HepG2 (cell line): ENCODE results near the gene TIA1. TPM values are rescaled to one million over a fixed set of nuclear protein-coding genes. Genes with fewer than 3 reads are reported as not detected.
"Not testable (repeated sequence)": the region's sequence is repeated elsewhere in the genome, so short reads cannot be mapped to it uniquely, and the experiment has no call there.

Source experiments
- DR1 ChIP-seq: sonication (generic); formaldehyde crosslinking; IDR thresholded peaks from 2 replicates; pipeline ENCODE4 v1.8.0; 2021; ENCODE audit warnings: mild to moderate bottlenecking, missing genetic modification reagents, inconsistent platforms
- FOXK1 ChIP-seq: sonication (generic); formaldehyde crosslinking; IDR thresholded peaks from 2 replicates; pipeline ENCODE4 v1.4.0; 2020; ENCODE audit warnings: low read depth, missing genetic modification reagents, borderline replicate concordance
- GABPA ChIP-seq, 2 experiments: IDR thresholded peaks; 2 replicates each; pipeline ENCODE4 v1.6.1; 2011 to 2016; ENCODE audit warnings: low read depth in 2 of 2, low read length in 1 of 2, missing biosample characterization in 1 of 2, missing genetic modification characterization in 1 of 2
- GATAD1 ChIP-seq: IDR thresholded peaks from 2 replicates; pipeline ENCODE4 v1.6.1; 2016; ENCODE audit warnings: missing genetic modification reagents, missing compliant biosample characterization
- IRX3 ChIP-seq: sonication (generic); formaldehyde crosslinking; IDR thresholded peaks from 2 replicates; pipeline ENCODE4 v1.8.1; 2023; ENCODE audit warnings: mild to moderate bottlenecking, low read depth, missing genetic modification reagents, borderline replicate concordance
- JUN ChIP-seq: sonication (generic); formaldehyde crosslinking; IDR thresholded peaks from 2 replicates; pipeline ENCODE4 v1.4.0; 2020; ENCODE audit warnings: mild to moderate bottlenecking, missing genetic modification reagents
- MIXL1 ChIP-seq: IDR thresholded peaks from 2 replicates; pipeline ENCODE4 v1.6.1; 2016
- NFIC ChIP-seq: IDR thresholded peaks from 2 replicates; pipeline ENCODE4 v1.6.1; 2012; ENCODE audit warnings: mild to moderate bottlenecking, low read length, inconsistent platforms
- RORA ChIP-seq: sonication (generic); formaldehyde crosslinking; IDR thresholded peaks from 2 replicates; pipeline ENCODE4 v1.5.0; 2020; ENCODE audit warnings: mild to moderate bottlenecking, missing genetic modification reagents, moderate library complexity
- SMAD3 ChIP-seq: sonication (generic); formaldehyde crosslinking; IDR thresholded peaks from 2 replicates; pipeline ENCODE4 v1.4.0; 2020; ENCODE audit warnings: missing genetic modification reagents
- ZFP90 ChIP-seq: sonication (generic); formaldehyde crosslinking; IDR thresholded peaks from 2 replicates; pipeline ENCODE4 v1.8.0; 2022; ENCODE audit warnings: missing genetic modification reagents, mild to moderate bottlenecking, inconsistent platforms, borderline replicate concordance
- ZNF160 ChIP-seq: sonication (generic); formaldehyde crosslinking; IDR thresholded peaks from 2 replicates; pipeline ENCODE4 v1.8.0; 2022; ENCODE audit warnings: mild to moderate bottlenecking, inconsistent platforms, missing genetic modification reagents
- ZNF331 ChIP-seq: sonication (generic); formaldehyde crosslinking; IDR thresholded peaks from 2 replicates; pipeline ENCODE4 v1.4.0; 2020; ENCODE audit warnings: missing genetic modification reagents
- ZNF652 ChIP-seq: IDR thresholded peaks from 2 replicates; pipeline ENCODE4 v1.6.1; 2016; ENCODE audit warnings: low read depth, borderline replicate concordance
- ZSCAN25 ChIP-seq: sonication (generic); formaldehyde crosslinking; IDR thresholded peaks from 2 replicates; pipeline ENCODE4 v1.8.0; 2022; ENCODE audit warnings: mild to moderate bottlenecking, missing genetic modification reagents
- polyA plus RNA-seq, 8 experiments: library from polyadenylated mRNA; depleted of rRNA in 3 of 8; stranded (reverse) in 7 of 8; unstranded in 1 of 8; fragments of >200 nt; fragmentation: Illumina TruSeq in 4 of 8; extraction: Trizol in 4 of 8; gene quantifications; 2 replicates each; pipeline versions ENCODE4 v1.2.1 to v1.2.3, GENCODE V29; 2011 to 2016; ENCODE audit warnings: low read depth in 4 of 8, missing spikeins in 1 of 8, mixed read lengths in 1 of 8; ENCODE audit not compliant: insufficient read depth in 1 of 8
- total RNA-seq, 5 experiments: library from RNA; depleted of rRNA; stranded (reverse); fragments of >200 nt; fragmentation: Illumina TruSeq; extraction: Trizol; gene quantifications; 2 replicates each; pipeline ENCODE4 v1.2.3, GENCODE V29; 2016; ENCODE audit warnings: low read depth in 1 of 5
- TF ChIP-seq, protein P1 (sequence below): sonication (generic); formaldehyde crosslinking; IDR thresholded peaks from 2 replicates; pipeline ENCODE4 v1.4.0; 2020; ENCODE audit warnings: mild to moderate bottlenecking, missing genetic modification reagents, borderline replicate concordance
- TF ChIP-seq, protein P2 (sequence below): sonication (generic); formaldehyde crosslinking; IDR thresholded peaks from 2 replicates; pipeline ENCODE4 v1.5.1; 2020; ENCODE audit warnings: mild to moderate bottlenecking, missing genetic modification reagents, moderate library complexity
- TF ChIP-seq, protein P3 (sequence below): IDR thresholded peaks from 2 replicates; pipeline ENCODE4 v1.6.1; 2016; ENCODE audit warnings: mild to moderate bottlenecking

TIA1 gene
- total and polyA plus RNA-seq, 2 of the 13 experiments (the other 11 are each of a cell fraction or from before 2014, with no cell fraction given), result 209 to 319 TPM

DNA sequence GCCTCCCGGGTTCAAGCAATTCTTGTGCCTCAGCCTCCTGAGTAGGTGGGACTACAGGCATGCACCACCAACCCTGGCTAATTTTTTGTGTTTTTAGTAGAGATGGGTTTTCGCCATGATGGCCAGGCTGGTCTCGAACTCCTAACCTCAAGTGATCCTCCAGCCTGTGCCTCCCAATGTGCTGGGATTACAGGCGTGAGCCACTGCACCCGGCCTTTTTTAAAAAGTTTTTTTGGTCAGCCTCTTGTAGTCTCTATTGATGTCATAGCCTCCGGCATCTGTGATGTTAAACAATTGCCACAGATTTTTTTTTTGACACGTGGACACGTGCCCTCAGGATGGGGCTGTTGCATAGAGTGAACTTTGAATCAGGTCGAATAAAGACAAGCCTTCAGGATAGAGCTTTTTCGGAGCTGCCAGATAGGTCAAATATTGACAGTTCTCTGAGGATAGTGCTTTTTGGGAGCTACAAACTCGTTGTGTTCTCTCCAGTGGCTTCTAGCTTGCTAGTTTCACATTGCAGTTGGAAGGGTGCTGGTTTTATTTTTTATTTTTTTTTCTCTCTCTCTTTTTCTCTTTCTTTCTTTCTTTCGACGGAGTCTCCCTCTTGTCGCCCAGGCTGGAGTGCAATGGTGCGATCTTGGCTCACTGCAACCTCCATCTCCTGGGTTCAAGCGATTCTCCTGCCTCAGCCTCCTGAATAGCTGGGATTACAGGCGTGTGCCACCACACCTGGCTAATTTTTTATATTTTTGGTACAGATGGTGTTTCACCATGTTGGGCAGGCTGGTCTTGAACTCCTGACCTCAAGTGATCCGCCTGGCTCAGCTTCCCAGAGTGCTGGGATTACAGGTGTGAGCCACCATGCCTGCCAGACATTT is 21.2 kb upstream of the TIA1 start (continued):
- TF ChIP-seq GABPA (IDR thresholded peaks at IDR 0.05; ENCODE audit: low read depth, low read length), result not testable (repeated sequence)
- TF ChIP-seq GABPA (CRISPR knock-in tag; IDR thresholded peaks at IDR 0.05; ENCODE audit: low read depth) (peak; percentile 29; the same call in 1 of the 2 replicates), MIXL1 (CRISPR knock-in tag) (peak; percentile 90), DR1 (CRISPR knock-in tag) (peak; percentile 28; the same call in 1 of the 2 replicates), JUN (CRISPR knock-in tag) (peak; percentile 80), GATAD1 (CRISPR knock-in tag) (peak; percentile 66; the same call in 1 of the 2 replicates), ZFP90 (peak; percentile 27; the same call in 1 of the 2 replicates), ZNF652 (peak; percentile 87), ZNF331 (CRISPR knock-in tag) (peak; percentile 93), IRX3 (peak; percentile 41; the same call in 1 of the 2 replicates), NFIC (peak; percentile 77), ZNF160 (CRISPR knock-in tag) (0 out of 2 replicates have a peak, but pooled peaks have one; percentile 28), SMAD3 (CRISPR knock-in tag) (peak; percentile 82), ZSCAN25 (CRISPR knock-in tag) (peak; percentile 54; the same call in 1 of the 2 replicates), FOXK1 (CRISPR knock-in tag) (peak; percentile 86; the same call in 1 of the 2 replicates), RORA (CRISPR knock-in tag) (peak; percentile 93)
- TF ChIP-seq, protein P1, sequence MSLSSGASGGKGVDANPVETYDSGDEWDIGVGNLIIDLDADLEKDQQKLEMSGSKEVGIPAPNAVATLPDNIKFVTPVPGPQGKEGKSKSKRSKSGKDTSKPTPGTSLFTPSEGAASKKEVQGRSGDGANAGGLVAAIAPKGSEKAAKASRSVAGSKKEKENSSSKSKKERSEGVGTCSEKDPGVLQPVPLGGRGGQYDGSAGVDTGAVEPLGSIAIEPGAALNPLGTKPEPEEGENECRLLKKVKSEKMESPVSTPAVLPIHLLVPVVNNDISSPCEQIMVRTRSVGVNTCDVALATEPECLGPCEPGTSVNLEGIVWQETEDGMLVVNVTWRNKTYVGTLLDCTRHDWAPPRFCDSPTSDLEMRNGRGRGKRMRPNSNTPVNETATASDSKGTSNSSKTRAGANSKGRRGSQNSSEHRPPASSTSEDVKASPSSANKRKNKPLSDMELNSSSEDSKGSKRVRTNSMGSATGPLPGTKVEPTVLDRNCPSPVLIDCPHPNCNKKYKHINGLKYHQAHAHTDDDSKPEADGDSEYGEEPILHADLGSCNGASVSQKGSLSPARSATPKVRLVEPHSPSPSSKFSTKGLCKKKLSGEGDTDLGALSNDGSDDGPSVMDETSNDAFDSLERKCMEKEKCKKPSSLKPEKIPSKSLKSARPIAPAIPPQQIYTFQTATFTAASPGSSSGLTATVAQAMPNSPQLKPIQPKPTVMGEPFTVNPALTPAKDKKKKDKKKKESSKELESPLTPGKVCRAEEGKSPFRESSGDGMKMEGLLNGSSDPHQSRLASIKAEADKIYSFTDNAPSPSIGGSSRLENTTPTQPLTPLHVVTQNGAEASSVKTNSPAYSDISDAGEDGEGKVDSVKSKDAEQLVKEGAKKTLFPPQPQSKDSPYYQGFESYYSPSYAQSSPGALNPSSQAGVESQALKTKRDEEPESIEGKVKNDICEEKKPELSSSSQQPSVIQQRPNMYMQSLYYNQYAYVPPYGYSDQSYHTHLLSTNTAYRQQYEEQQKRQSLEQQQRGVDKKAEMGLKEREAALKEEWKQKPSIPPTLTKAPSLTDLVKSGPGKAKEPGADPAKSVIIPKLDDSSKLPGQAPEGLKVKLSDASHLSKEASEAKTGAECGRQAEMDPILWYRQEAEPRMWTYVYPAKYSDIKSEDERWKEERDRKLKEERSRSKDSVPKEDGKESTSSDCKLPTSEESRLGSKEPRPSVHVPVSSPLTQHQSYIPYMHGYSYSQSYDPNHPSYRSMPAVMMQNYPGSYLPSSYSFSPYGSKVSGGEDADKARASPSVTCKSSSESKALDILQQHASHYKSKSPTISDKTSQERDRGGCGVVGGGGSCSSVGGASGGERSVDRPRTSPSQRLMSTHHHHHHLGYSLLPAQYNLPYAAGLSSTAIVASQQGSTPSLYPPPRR (CRISPR knock-in tag), result peak; percentile 83
- TF ChIP-seq, protein P2, sequence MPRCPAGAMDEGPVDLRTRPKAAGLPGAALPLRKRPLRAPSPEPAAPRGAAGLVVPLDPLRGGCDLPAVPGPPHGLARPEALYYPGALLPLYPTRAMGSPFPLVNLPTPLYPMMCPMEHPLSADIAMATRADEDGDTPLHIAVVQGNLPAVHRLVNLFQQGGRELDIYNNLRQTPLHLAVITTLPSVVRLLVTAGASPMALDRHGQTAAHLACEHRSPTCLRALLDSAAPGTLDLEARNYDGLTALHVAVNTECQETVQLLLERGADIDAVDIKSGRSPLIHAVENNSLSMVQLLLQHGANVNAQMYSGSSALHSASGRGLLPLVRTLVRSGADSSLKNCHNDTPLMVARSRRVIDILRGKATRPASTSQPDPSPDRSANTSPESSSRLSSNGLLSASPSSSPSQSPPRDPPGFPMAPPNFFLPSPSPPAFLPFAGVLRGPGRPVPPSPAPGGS (CRISPR knock-in tag), result peak; percentile 63; the same call in 1 of the 2 replicates
- TF ChIP-seq, protein P3, sequence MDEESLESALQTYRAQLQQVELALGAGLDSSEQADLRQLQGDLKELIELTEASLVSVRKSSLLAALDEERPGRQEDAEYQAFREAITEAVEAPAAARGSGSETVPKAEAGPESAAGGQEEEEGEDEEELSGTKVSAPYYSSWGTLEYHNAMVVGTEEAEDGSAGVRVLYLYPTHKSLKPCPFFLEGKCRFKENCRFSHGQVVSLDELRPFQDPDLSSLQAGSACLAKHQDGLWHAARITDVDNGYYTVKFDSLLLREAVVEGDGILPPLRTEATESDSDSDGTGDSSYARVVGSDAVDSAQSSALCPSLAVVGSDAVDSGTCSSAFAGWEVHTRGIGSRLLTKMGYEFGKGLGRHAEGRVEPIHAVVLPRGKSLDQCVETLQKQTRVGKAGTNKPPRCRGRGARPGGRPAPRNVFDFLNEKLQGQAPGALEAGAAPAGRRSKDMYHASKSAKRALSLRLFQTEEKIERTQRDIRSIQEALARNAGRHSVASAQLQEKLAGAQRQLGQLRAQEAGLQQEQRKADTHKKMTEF (CRISPR knock-in tag), result peak; percentile 97
